Fibroblast of upper back skin (primary cell): ENCODE results near the gene ART3.

ENCODE experiments used
- DNase-seq: peaks from one replicate; pipeline ENCODE4 v3.0.0-alpha.2; 2013

ART3 gene

DNA sequence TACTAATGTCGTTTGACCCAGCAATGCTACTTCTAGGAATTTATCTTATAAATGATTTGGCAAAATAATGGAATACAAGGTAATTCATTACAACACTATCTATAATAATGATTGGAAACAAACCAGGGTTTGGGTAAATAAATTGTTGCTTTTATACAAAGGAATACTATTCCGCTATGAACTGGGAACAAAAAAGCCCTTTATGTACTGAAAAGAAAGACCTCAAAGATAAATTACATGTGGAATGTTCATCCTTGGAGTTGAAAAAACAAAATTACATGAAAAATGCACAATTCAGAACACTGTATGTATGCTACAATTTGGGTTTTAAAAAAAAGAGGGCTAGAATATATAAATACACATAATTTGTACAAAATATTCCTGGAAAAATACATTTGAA is 78.8 kb downstream of the ART3 start:
- DNase-seq, result no peak

DNA sequence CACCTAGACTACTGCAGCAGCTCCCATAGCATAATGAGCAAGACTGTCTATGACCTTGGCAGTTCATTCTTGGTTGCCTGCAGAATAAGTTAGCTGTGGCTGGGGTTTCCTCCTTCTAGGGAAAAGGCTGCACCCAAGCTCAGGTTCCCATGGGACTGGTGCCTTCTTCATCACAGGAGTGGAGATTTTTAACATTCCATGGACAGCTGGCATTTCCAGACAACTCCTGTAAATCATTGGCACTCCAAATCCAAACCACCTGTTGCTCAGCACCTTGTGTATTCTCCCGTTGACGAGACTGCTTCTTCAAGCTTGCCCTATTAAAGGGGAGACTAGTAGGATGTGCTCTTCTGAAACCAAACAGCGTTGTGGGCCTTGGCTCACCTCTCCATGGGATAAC is 81.5 kb downstream of the ART3 start:
- no peak for DNase-seq

DNA sequence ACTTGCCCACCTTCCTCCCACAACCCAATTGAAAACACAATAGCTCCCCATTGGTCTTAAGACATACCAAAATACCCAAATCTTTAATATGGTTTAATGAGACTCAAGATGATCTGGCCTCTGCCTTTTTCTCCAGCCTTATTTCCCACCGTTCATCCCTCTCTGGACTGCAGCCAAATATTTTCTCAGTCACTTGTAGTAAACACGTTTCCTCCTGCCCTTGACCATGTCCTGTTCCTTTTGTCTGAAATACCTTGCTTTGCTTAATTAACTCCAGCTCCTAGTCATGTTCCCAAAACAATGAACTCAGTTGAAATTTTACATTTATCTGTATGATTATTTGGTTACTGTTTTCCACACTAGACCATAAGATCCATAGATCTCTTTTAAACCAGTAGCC is 82.1 kb downstream of the ART3 start:
- DNase-seq, result no peak

DNA sequence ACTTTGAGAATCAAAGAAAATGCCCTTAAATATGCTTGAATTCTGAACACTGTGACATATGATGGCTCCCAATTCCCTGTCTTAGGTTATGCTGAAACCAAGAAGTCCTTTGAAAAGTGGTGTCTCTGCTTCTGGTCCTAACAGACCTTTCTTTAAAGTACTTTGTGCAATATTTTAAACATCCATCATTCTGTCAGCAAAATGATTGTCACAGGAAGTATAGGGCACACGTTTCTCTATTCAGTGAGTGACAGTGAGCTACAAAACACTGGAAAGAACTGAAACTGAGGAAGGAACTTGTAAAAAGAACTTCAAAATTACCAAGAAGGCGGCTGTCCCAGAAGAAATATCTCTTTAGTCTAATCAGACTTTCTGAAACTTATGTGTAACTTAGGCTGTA is 85.8 kb downstream of the ART3 start:
- no peak for DNase-seq
